ENCODE measurements around the gene SREBF2.

DNA sequence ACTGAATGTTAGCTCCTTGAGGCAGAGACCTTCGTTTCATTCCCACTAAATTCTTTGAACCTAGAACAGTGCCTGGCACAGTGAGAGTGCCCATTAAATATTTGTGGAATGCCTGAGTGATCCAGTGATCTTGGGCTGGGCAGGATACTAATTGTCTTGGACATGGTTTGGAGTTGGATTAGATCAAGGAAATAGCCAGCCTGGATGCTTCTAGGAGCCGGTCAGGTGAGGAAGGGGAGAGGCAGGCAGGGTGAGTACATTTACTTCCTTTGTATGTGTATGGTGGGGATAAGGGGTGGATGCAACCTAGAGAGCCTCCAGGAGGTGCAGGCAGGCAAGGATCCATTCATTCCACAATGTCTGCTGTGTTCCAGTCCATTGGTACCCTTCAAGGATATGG, 3.6 kb downstream of the SREBF2 start:
- TF ChIP-seq EZH2 (IDR thresholded peaks at IDR 0.05; ENCODE audit: borderline replicate concordance, low read depth, low read length, severe bottlenecking) (no peak), POLR2A (IDR thresholded peaks at IDR 0.05; ENCODE audit: low read depth, low read length) (no peak), POLR2AphosphoS5 (IDR thresholded peaks at IDR 0.05; ENCODE audit: insufficient read depth, low read depth, low read length) (no peak), MYC (IDR thresholded peaks at IDR 0.05; ENCODE audit: low read depth, low read length) (no peak), JUN (IDR thresholded peaks at IDR 0.05; ENCODE audit: borderline replicate concordance, insufficient read depth, insufficient read length, low read depth) (no peak), GATA2 (IDR thresholded peaks at IDR 0.05; ENCODE audit: insufficient read depth, insufficient read length, low read depth, low read length) (no peak)
- TF ChIP-seq, protein P1, sequence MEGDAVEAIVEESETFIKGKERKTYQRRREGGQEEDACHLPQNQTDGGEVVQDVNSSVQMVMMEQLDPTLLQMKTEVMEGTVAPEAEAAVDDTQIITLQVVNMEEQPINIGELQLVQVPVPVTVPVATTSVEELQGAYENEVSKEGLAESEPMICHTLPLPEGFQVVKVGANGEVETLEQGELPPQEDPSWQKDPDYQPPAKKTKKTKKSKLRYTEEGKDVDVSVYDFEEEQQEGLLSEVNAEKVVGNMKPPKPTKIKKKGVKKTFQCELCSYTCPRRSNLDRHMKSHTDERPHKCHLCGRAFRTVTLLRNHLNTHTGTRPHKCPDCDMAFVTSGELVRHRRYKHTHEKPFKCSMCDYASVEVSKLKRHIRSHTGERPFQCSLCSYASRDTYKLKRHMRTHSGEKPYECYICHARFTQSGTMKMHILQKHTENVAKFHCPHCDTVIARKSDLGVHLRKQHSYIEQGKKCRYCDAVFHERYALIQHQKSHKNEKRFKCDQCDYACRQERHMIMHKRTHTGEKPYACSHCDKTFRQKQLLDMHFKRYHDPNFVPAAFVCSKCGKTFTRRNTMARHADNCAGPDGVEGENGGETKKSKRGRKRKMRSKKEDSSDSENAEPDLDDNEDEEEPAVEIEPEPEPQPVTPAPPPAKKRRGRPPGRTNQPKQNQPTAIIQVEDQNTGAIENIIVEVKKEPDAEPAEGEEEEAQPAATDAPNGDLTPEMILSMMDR (IDR thresholded peaks at IDR 0.05; ENCODE audit: extremely low read depth in 1 of 2, insufficient read depth in 1 of 2, low read depth in 1 of 2, low read length in 2 of 2): no peak
- TF ChIP-seq, protein P2, sequence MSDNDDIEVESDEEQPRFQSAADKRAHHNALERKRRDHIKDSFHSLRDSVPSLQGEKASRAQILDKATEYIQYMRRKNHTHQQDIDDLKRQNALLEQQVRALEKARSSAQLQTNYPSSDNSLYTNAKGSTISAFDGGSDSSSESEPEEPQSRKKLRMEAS (IDR thresholded peaks at IDR 0.05; ENCODE audit: insufficient read depth, insufficient read length): no peak

All from endothelial cell of umbilical vein (primary cell).